DND-41 (cell line): ENCODE measurements around the gene CLASP1.

ENCODE experiments used
- ATAC-seq: fragments of 200-7000 bp; cut with Tn5 transposase; 3 replicates; pipeline ENCODE4 v1.9.1; 2021; ENCODE audit warnings: low read depth; ENCODE audit not compliant: insufficient read depth
- DNase-seq: peaks from one replicate; pipeline ENCODE4 v3.0.0-alpha.2; 2020
- H2AFZ ChIP-seq: 2 replicates; pipeline ENCODE4 v1.6.0; 2012; ENCODE audit warnings: low read depth, low read length
- H3K27ac ChIP-seq: 2 replicates; pipeline ENCODE4 v1.5.1; 2012; ENCODE audit warnings: low read length, inconsistent platforms
- H3K27me3 ChIP-seq: fragments of 200-600 bp; sonication (generic); 2 replicates; pipeline ENCODE4 v1.6.0; 2012; ENCODE audit warnings: low read length, mild to moderate bottlenecking, inconsistent platforms; ENCODE audit not compliant: insufficient read depth, poor library complexity
- H3K36me3 ChIP-seq: 2 replicates; pipeline ENCODE4 v1.5.1; 2012; ENCODE audit warnings: low read length, inconsistent platforms; ENCODE audit not compliant: insufficient read depth
- H3K4me1 ChIP-seq: 2 replicates; pipeline ENCODE4 v1.5.1; 2012; ENCODE audit warnings: mild to moderate bottlenecking, low read length; ENCODE audit not compliant: insufficient read depth
- H3K4me2 ChIP-seq: 2 replicates; pipeline ENCODE4 v1.6.0; 2012; ENCODE audit warnings: mild to moderate bottlenecking, moderate library complexity, low read length, inconsistent platforms; ENCODE audit not compliant: insufficient read depth
- H3K4me3 ChIP-seq, 2 experiments: fragments of 200-600 bp in 1 of 2; shearing (Covaris generic) in 1 of 2; 2 replicates each; pipeline ENCODE4 v1.5.1; 2012 to 2016; ENCODE audit warnings: inconsistent platforms in 2 of 2, low read length in 2 of 2, mild to moderate bottlenecking in 2 of 2, low read depth in 1 of 2, moderate library complexity in 1 of 2
- H3K79me2 ChIP-seq: 2 replicates; pipeline ENCODE4 v1.6.0; 2012; ENCODE audit warnings: low read length, inconsistent platforms; ENCODE audit not compliant: insufficient read depth
- H3K9ac ChIP-seq: 2 replicates; pipeline ENCODE4 v1.6.0; 2012; ENCODE audit warnings: low read depth, mild to moderate bottlenecking, inconsistent platforms, low read length, moderate library complexity
- H3K9me3 ChIP-seq: 2 replicates; pipeline ENCODE4 v1.5.1; 2012; ENCODE audit warnings: low read length, moderate library complexity, mild to moderate bottlenecking, inconsistent platforms; ENCODE audit not compliant: insufficient read depth, severe bottlenecking
- H4K20me1 ChIP-seq: 2 replicates; pipeline ENCODE4 v1.6.0; 2012; ENCODE audit warnings: low read length; ENCODE audit not compliant: insufficient read depth
- EZH2 ChIP-seq: IDR thresholded peaks from 3 replicates; pipeline ENCODE4 v1.6.1; 2012; ENCODE audit warnings: borderline replicate concordance, low read depth, mild to moderate bottlenecking, moderate library complexity, low read length, inconsistent platforms; ENCODE audit not compliant: severe bottlenecking
- TF ChIP-seq, protein P1 (sequence below): IDR thresholded peaks from 2 replicates; pipeline ENCODE4 v1.5.1; 2012; ENCODE audit warnings: borderline replicate concordance, low read length, moderate library complexity, mild to moderate bottlenecking; ENCODE audit not compliant: poor library complexity, severe bottlenecking; ENCODE audit errors: extremely low read depth

Gene CLASP1

GRCh38 chr2:121588357-121588756 lies 60.9 kb downstream of the CLASP1 start:
- Histone ChIP-seq H3K9me3 (no peaks in the 10 kb centered on the region), H3K79me2 (peaks cover 78% of the 10 kb centered on the region), H3K9ac (no peak overlapping the region), H3K27ac (no peak overlapping the region), H3K4me1 (no peaks in the 10 kb centered on the region), H3K4me2 (no peak overlapping the region), H3K36me3 (peaks cover 15% of the 10 kb centered on the region), H3K27me3 (no peaks in the 10 kb centered on the region), H4K20me1 (peaks cover 41% of the 10 kb centered on the region), H2AFZ (no peak overlapping the region), H3K4me3 (no peak overlapping the region)
- no peak for DNase-seq
- no peak for ATAC-seq
- TF ChIP-seq EZH2, result no peak
- TF ChIP-seq, protein P1, sequence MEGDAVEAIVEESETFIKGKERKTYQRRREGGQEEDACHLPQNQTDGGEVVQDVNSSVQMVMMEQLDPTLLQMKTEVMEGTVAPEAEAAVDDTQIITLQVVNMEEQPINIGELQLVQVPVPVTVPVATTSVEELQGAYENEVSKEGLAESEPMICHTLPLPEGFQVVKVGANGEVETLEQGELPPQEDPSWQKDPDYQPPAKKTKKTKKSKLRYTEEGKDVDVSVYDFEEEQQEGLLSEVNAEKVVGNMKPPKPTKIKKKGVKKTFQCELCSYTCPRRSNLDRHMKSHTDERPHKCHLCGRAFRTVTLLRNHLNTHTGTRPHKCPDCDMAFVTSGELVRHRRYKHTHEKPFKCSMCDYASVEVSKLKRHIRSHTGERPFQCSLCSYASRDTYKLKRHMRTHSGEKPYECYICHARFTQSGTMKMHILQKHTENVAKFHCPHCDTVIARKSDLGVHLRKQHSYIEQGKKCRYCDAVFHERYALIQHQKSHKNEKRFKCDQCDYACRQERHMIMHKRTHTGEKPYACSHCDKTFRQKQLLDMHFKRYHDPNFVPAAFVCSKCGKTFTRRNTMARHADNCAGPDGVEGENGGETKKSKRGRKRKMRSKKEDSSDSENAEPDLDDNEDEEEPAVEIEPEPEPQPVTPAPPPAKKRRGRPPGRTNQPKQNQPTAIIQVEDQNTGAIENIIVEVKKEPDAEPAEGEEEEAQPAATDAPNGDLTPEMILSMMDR, result no peak

DNA sequence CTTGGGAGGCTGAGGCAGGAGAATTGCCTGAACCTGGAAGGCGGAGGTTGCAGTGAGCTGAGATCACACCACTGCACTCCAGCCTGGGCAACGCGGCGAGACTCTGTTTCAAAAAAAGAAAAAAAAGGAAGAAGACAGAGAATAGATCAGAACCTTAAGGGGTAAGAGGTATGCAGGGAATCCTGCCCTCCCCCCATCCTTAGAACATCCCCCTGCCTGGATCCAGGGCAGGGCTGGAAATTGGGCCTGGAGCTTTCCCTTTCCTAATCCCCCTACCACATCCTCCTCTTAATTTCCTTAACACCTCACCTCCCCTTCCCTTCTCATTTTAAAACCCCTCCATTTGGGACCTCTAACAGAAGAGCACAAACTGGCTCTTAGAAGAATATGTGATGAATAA lies 62.1 kb downstream of the CLASP1 start:
- H3K4me2 ChIP-seq, result no peak overlapping the region
- ATAC-seq (no peak), DNase-seq (no peak)
- no peaks in the 10 kb centered on the region for H3K4me1 ChIP-seq
- H3K27ac ChIP-seq, result no peak overlapping the region
- H3K9me3 ChIP-seq, result no peaks in the 10 kb centered on the region
- peaks cover 15% of the 10 kb centered on the region for H3K36me3 ChIP-seq
- peaks cover 79% of the 10 kb centered on the region for H3K79me2 ChIP-seq
- TF ChIP-seq EZH2, result no peak
- TF ChIP-seq, protein P1, result no peak
- no peaks in the 10 kb centered on the region for H3K27me3 ChIP-seq
- H2AFZ ChIP-seq, result no peak overlapping the region
- H3K9ac ChIP-seq, result no peak overlapping the region
- H4K20me1 ChIP-seq, result peaks cover 36% of the 10 kb centered on the region
- H3K4me3 ChIP-seq, result no peak overlapping the region

GRCh38 chr2:121584741-121585140 lies 64.5 kb downstream of the CLASP1 start:
- ATAC-seq (no peak), DNase-seq (no peak)
- Histone ChIP-seq H3K4me2 (no peak overlapping the region), H3K36me3 (peaks cover 15% of the 10 kb centered on the region), H4K20me1 (peaks cover 31% of the 10 kb centered on the region), H3K4me3 (no peak overlapping the region), H2AFZ (no peak overlapping the region), H3K79me2 (peaks cover 77% of the 10 kb centered on the region), H3K27ac (no peak overlapping the region), H3K9me3 (no peaks in the 10 kb centered on the region), H3K9ac (no peak overlapping the region), H3K27me3 (no peaks in the 10 kb centered on the region), H3K4me1 (no peaks in the 10 kb centered on the region)
- TF ChIP-seq EZH2, result no peak
- TF ChIP-seq, protein P1, result no peak

GRCh38 chr2:121583555-121583954 lies 65.7 kb downstream of the CLASP1 start:
- H3K79me2 ChIP-seq, result peaks cover 79% of the 10 kb centered on the region
- H3K36me3 ChIP-seq, result peaks cover 8% of the 10 kb centered on the region
- no peak overlapping the region for H3K9ac ChIP-seq
- no peak overlapping the region for H2AFZ ChIP-seq
- no peak overlapping the region for H3K27ac ChIP-seq
- H3K9me3 ChIP-seq, result no peaks in the 10 kb centered on the region
- peaks cover 36% of the 10 kb centered on the region for H4K20me1 ChIP-seq
- no peaks in the 10 kb centered on the region for H3K4me1 ChIP-seq
- DNase-seq (no peak), ATAC-seq (no peak)
- H3K4me3 ChIP-seq, result no peak overlapping the region
- no peak for TF ChIP-seq EZH2
- TF ChIP-seq, protein P1, result no peak
- no peaks in the 10 kb centered on the region for H3K27me3 ChIP-seq
- no peak overlapping the region for H3K4me2 ChIP-seq
